Measurements from ENCODE around the gene KLHL14.

GRCh38 chr18:32629981-32630700 is 142.7 kb downstream of the KLHL14 start:
- TF ChIP-seq POLR2A (IDR thresholded peaks at IDR 0.05; ENCODE audit: low read length) (no peak), GATA1 (IDR thresholded peaks at IDR 0.05; ENCODE audit: low read depth, low read length) (no peak)
